Fibroblast of mammary gland (primary cell): ENCODE measurements around the gene OR12D1.

ENCODE experiments used
- DNase-seq: peaks from one replicate; pipeline ENCODE4 v3.0.0-alpha.2; 2010; ENCODE audit warnings: low read depth
- H3K4me3 ChIP-seq: 2 replicates; pipeline ENCODE4 v1.5.1; 2011; ENCODE audit warnings: low read depth, mild to moderate bottlenecking, low read length, moderate library complexity; ENCODE audit not compliant: control insufficient read depth
- TF ChIP-seq, protein P1 (sequence below): conservative IDR thresholded peaks from 2 replicates; pipeline ENCODE4 v1.5.1; 2011; ENCODE audit warnings: low read depth, low read length, inconsistent platforms; ENCODE audit not compliant: control insufficient read depth, insufficient read depth

OR12D1 gene

DNA sequence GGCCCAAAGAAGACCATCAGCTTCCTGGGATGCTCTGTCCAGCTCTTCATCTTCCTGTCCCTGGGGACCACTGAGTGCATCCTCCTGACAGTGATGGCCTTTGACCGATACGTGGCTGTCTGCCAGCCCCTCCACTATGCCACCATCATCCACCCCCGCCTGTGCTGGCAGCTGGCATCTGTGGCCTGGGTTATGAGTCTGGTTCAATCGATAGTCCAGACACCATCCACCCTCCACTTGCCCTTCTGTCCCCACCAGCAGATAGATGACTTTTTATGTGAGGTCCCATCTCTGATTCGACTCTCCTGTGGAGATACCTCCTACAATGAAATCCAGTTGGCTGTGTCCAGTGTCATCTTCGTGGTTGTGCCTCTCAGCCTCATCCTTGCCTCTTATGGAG lies 47.3 kb downstream of the OR12D1 start:
- DNase-seq, result no peak
- TF ChIP-seq, protein P1, sequence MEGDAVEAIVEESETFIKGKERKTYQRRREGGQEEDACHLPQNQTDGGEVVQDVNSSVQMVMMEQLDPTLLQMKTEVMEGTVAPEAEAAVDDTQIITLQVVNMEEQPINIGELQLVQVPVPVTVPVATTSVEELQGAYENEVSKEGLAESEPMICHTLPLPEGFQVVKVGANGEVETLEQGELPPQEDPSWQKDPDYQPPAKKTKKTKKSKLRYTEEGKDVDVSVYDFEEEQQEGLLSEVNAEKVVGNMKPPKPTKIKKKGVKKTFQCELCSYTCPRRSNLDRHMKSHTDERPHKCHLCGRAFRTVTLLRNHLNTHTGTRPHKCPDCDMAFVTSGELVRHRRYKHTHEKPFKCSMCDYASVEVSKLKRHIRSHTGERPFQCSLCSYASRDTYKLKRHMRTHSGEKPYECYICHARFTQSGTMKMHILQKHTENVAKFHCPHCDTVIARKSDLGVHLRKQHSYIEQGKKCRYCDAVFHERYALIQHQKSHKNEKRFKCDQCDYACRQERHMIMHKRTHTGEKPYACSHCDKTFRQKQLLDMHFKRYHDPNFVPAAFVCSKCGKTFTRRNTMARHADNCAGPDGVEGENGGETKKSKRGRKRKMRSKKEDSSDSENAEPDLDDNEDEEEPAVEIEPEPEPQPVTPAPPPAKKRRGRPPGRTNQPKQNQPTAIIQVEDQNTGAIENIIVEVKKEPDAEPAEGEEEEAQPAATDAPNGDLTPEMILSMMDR, result no peak
- no peak overlapping the region for H3K4me3 ChIP-seq

DNA sequence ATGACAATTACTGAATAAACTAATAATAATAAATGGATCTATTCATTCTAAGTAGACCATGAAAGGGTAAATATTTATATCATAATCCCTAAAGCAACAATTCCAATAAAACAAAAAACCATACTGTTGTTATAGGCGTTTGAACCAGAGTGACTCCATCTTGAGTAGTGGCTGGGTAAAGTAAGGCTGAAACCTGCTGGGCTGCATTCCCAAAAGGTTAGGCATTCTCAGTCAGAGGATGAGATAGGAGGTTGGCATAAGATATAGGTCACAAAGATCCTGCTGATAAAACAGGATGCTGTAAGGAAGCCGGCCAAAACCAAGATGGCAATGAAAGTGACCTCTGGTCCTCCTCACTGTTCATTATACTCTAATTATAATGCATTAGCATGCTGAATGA lies 50.6 kb downstream of the OR12D1 start:
- H3K4me3 ChIP-seq, result no peak overlapping the region
- no peak for DNase-seq
- TF ChIP-seq, protein P1, result no peak

DNA sequence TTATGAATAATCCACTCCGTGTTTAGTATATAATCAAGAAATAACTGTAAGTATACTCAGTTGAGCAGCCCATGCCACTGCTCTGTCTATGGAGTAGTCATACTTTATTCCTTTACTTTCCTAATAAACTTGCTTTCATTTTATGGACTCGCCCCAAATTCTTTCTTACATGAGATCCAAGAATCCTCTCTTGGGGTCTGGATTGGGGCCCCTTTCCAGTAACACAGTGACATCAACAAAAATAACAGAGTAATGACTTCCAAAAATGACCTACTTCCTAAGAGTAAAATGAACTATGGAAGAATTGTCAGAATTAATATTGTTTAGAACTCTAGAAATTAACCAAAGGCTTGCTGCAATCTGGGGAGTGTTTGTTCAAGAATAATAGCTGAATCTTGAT lies 51.1 kb downstream of the OR12D1 start:
- no peak overlapping the region for H3K4me3 ChIP-seq
- TF ChIP-seq, protein P1, result no peak
- no peak for DNase-seq

DNA sequence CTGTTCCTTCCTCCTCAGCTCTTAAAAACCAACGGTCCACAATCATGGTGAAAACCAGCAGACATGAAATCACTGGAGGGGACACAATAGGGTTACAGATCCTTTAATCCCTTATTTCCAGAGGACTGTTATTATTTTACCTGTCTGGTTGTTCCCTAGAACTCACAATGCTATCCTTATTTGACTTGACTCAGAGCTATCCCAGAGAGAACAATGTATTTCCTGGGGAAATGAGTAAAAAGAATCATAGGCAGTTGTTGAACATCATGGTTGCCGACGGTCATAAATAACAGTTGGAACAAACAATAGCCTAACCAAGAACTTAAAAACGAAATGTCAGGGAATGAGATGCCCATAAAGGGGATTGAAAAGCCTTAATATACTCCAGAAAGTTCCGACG lies 51.5 kb downstream of the OR12D1 start:
- no peak for DNase-seq
- TF ChIP-seq, protein P1, result no peak
- H3K4me3 ChIP-seq, result no peak overlapping the region
